Measurements from ENCODE around the gene GRIK2.

The GRIK2 gene

DNA sequence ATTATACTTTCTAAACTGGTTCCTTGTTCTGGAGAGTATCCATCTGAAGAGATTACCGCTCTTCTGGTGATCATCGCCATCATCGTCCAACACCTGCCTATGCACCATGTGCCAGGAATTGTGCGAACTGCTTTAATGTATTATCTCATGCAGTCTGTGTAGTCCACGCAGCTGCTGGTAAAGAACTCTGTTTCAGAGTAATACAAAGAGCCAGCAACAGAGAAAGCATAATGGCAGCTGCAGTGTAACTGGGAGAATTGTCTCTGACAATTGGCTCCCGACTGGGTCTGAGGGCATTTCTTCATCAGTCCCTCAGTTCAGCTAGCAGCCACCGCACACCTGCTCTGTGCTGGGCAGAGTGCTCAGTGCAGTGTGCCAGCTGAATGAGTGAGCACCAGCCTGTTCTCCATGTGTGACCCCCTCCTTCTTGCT lies 383.4 kb downstream of the GRIK2 start:
- DNase-seq: no peak
- H3K4me3 ChIP-seq (ENCODE audit: low read depth, low read length): no peak overlapping the region
- no peaks in the 10 kb centered on the region for H3K27me3 ChIP-seq (replicated peaks)
- H3K36me3 ChIP-seq (replicated peaks): no peaks in the 10 kb centered on the region
- in situ Hi-C loops (cut with HindIII; ENCODE audit: low pct_ligation_motif_present, low sequenced_read_pairs): no loop called here
- TF ChIP-seq CTCF (IDR thresholded peaks at IDR 0.05; ENCODE audit: low read depth, low read length, missing control alignments): no peak
- H3K27ac ChIP-seq: no peak overlapping the region

DNA sequence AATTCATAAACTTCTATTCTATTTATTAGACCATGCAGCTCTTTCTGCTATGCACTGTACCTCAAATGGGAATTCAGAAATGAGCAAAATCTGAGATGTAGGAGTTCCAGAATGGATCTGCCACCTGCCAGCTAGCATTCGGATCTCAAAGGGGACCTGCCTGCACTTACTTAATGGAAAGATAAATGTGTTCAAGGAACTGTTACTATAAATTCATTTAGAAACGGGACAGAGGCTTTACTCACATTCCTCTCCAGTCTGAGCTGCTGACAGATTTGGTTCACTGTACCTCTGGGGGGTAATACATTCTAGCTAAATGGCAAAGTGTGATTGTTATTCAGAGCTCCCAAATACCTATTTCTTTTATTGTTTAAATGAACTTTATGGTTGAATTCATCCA lies 384.1 kb downstream of the GRIK2 start:
- no peaks in the 10 kb centered on the region for H3K27me3 ChIP-seq (replicated peaks)
- TF ChIP-seq CTCF (IDR thresholded peaks at IDR 0.05; ENCODE audit: low read depth, low read length, missing control alignments): no peak
- H3K36me3 ChIP-seq (replicated peaks): no peaks in the 10 kb centered on the region
- H3K27ac ChIP-seq: no peak overlapping the region
- DNase-seq: no peak
- no peak overlapping the region for H3K4me3 ChIP-seq (ENCODE audit: low read depth, low read length)
- in situ Hi-C loops (cut with HindIII; ENCODE audit: low pct_ligation_motif_present, low sequenced_read_pairs): no loop called here

GRCh38 chr6:101779051-101779844 lies 385.7 kb downstream of the GRIK2 start:
- H3K27ac ChIP-seq: no peak overlapping the region
- H3K4me3 ChIP-seq (ENCODE audit: low read depth, low read length): no peak overlapping the region
- no peak for TF ChIP-seq CTCF (IDR thresholded peaks at IDR 0.05; ENCODE audit: low read depth, low read length, missing control alignments)
- in situ Hi-C loops (cut with HindIII; ENCODE audit: low pct_ligation_motif_present, low sequenced_read_pairs): no loop called here
- DNase-seq: peak; percentile 4
- H3K36me3 ChIP-seq (replicated peaks): no peaks in the 10 kb centered on the region
- H3K27me3 ChIP-seq (replicated peaks): no peaks in the 10 kb centered on the region

DNA sequence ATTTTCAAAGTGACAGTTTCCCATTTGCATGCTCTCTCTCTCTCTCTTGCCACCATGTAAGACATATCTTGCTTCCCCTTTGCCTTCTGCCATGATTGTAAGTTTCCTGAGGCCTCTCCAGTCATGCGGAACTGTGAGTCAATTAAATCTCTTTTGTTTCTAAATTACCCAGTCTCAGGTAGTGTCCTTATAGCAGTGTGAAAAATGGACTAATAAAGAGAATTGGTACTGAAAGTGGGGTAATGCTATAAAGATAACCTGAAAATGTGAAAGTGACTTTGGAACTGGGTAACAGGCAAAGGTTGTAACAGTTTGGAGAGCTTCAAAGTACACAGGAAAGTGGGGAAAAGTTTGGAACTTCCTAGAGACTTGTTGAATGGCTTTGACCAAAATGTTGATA lies 389.8 kb downstream of the GRIK2 start:
- no peak for TF ChIP-seq CTCF (IDR thresholded peaks at IDR 0.05; ENCODE audit: low read depth, low read length, missing control alignments)

GRCh38 chr6:101784094-101784493 lies 390.6 kb downstream of the GRIK2 start:
- no peak for TF ChIP-seq CTCF (IDR thresholded peaks at IDR 0.05; ENCODE audit: low read depth, low read length, missing control alignments)
- in situ Hi-C loops (cut with HindIII; ENCODE audit: low pct_ligation_motif_present, low sequenced_read_pairs): no loop called here
- no peak overlapping the region for H3K4me3 ChIP-seq (ENCODE audit: low read depth, low read length)
- H3K36me3 ChIP-seq (replicated peaks): no peaks in the 10 kb centered on the region
- no peaks in the 10 kb centered on the region for H3K27me3 ChIP-seq (replicated peaks)
- no peak overlapping the region for H3K27ac ChIP-seq
- DNase-seq: no peak

More for the DNA sequence above, 389.8 kb downstream of the GRIK2 start:
- Histone ChIP-seq H3K27me3 (replicated peaks) (no peaks in the 10 kb centered on the region), H3K27ac (no peak overlapping the region), H3K36me3 (replicated peaks) (no peaks in the 10 kb centered on the region), H3K4me3 (ENCODE audit: low read depth, low read length) (no peak overlapping the region)
- no peak for DNase-seq
- in situ Hi-C loops (cut with HindIII; ENCODE audit: low pct_ligation_motif_present, low sequenced_read_pairs): no loop called here

DNA sequence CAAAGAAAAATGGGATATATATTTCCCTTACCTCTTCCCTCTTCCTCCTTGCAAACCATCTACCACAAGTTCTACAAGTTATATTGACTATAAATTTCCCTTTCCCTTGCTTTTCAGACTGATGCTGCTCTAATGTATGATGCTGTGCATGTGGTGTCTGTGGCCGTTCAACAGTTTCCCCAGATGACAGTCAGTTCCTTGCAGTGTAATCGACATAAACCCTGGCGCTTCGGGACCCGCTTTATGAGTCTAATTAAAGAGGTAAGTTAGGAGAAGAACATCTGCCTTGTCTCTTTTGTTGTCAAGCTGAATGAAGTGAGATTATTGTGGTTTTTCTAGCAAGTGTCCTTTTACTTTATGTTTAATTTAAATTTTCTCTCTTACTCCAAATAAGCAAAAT lies 406.0 kb downstream of the GRIK2 start:
- Histone ChIP-seq H3K4me3 (ENCODE audit: low read depth, low read length) (no peak overlapping the region), H3K27me3 (replicated peaks) (no peaks in the 10 kb centered on the region), H3K27ac (no peak overlapping the region), H3K36me3 (replicated peaks) (no peaks in the 10 kb centered on the region)
- in situ Hi-C loops (cut with HindIII; ENCODE audit: low pct_ligation_motif_present, low sequenced_read_pairs): no loop called here
- TF ChIP-seq CTCF (IDR thresholded peaks at IDR 0.05; ENCODE audit: low read depth, low read length, missing control alignments): no peak
- no peak for DNase-seq

All from brain microvascular endothelial cell (primary cell).